ENCODE data around the gene OVOL1. TPM values are rescaled to one million over a fixed set of nuclear protein-coding genes. Genes with fewer than 3 reads are reported as not detected.

The OVOL1 gene
- total and polyA plus RNA-seq, 2 of the 8 experiments (the other 6 are each of a cell fraction or from before 2014, with no cell fraction given) = 2.6 to 3.4 TPM

GRCh38 chr11:65803797-65804492 is 17.1 kb downstream of the OVOL1 start:
- peaks cover 0 to 10% (median 0%) of the 10 kb centered on the region in 4 experiments; a peak in 1 of 7 replicates for H3K4me1 ChIP-seq (replicated peaks in 1 of 4; ENCODE audit: control insufficient read depth in 3 of 4, insufficient read depth in 4 of 4, low read length in 3 of 4)
- peak overlapping the region; percentile 92; the same call in 1 of the 2 replicates for H2BK15ac ChIP-seq (ENCODE audit: low read length)
- FAIRE-seq = no peak
- H4K5ac ChIP-seq (ENCODE audit: insufficient read length, low read depth, low read length) = peak overlapping the region; percentile 16
- no peak overlapping the region for H3K23ac ChIP-seq (ENCODE audit: insufficient read length)
- no peaks in the 10 kb centered on the region; a peak in 1 of 7 replicates for H3K27me3 ChIP-seq (replicated peaks in 1 of 4; ENCODE audit: control insufficient read depth in 3 of 4, extremely low read depth in 1 of 4, insufficient read depth in 3 of 4, low read length in 3 of 4)
- no peak for DNase-seq (ENCODE audit: low read depth in 1 of 2, low spot score in 2 of 2)
- H3K79me2 ChIP-seq (ENCODE audit: control insufficient read depth in 1 of 2, insufficient read depth in 2 of 2, low read length in 2 of 2) = no peaks in the 10 kb centered on the region
- no peaks in the 10 kb centered on the region for H3K79me1 ChIP-seq (ENCODE audit: low read depth, low read length)
- no peaks in the 10 kb centered on the region for H4K20me1 ChIP-seq (replicated peaks in 1 of 2; ENCODE audit: control insufficient read depth in 1 of 2, insufficient read depth in 2 of 2, low read length in 2 of 2)
- no peaks in the 10 kb centered on the region for H3K23me2 ChIP-seq (ENCODE audit: low read depth, low read length)
- H3K56ac ChIP-seq (replicated peaks; ENCODE audit: insufficient read length, low read depth, low read length) = no peak overlapping the region
- H3K4me2 ChIP-seq (ENCODE audit: insufficient read depth in 1 of 2, low read depth in 2 of 2, low read length in 2 of 2) = no peak overlapping the region
- H2AFZ ChIP-seq (ENCODE audit: low read length) = peak overlapping the region; percentile 46; the same call in 1 of the 2 replicates
- H3K4ac ChIP-seq (replicated peaks; ENCODE audit: insufficient read length, low read depth, low read length) = no peak overlapping the region
- H3K27ac ChIP-seq (ENCODE audit: low read depth, low read length) = no peak overlapping the region
- H2BK5ac ChIP-seq (ENCODE audit: low read depth, low read length) = no peak overlapping the region
- no peak overlapping the region for H3K14ac ChIP-seq (ENCODE audit: insufficient read length)
- peak overlapping the region; percentile 17; the same call in 1 of the 2 replicates for H2BK12ac ChIP-seq (ENCODE audit: low read depth, low read length)
- TF ChIP-seq CHD1 (IDR thresholded peaks at IDR 0.05; ENCODE audit: low read depth, low read length) = no peak
- TF ChIP-seq CTCF (IDR thresholded peaks at IDR 0.05; ENCODE audit: control extremely low read depth in 1 of 3, insufficient read depth in 1 of 3, low read depth in 1 of 3, low read length in 3 of 3) = no peak
- no peak for TF ChIP-seq POU5F1 (IDR thresholded peaks at IDR 0.05; ENCODE audit: low read depth, low read length)
- no peak for TF ChIP-seq NANOG (IDR thresholded peaks at IDR 0.05; ENCODE audit: insufficient read depth, low read depth, low read length, poor library complexity, severe bottlenecking)
- no peak for TF ChIP-seq RBBP5 (IDR thresholded peaks at IDR 0.05; ENCODE audit: borderline replicate concordance, low read depth, low read length)
- TF ChIP-seq POLR2A (IDR thresholded peaks at IDR 0.05; ENCODE audit: control extremely low read depth in 1 of 2, low read depth in 2 of 2, low read length in 2 of 2) = no peak
- TF ChIP-seq JUND (IDR thresholded peaks at IDR 0.05; ENCODE audit: low read length) = no peak
- no peak for TF ChIP-seq CTBP2 (IDR thresholded peaks at IDR 0.05; ENCODE audit: borderline replicate concordance, insufficient read depth, insufficient read length, low read length)
- TF ChIP-seq BCL11A (IDR thresholded peaks at IDR 0.05; ENCODE audit: low read depth in 2 of 2, low read length in 2 of 2) = no peak
- no peak for TF ChIP-seq TAF1 (IDR thresholded peaks at IDR 0.05; ENCODE audit: low read depth, low read length)
- no peak overlapping the region for H2BK20ac ChIP-seq (ENCODE audit: low read length)
- no peaks in the 10 kb centered on the region for H3K9me3 ChIP-seq (ENCODE audit: insufficient read depth in 2 of 2, low read depth in 1 of 2, low read length in 1 of 2)
- no peak overlapping the region for H2BK120ac ChIP-seq (replicated peaks; ENCODE audit: low read depth, low read length)
- no peak overlapping the region for H2AK5ac ChIP-seq (ENCODE audit: low read depth, low read length)
- ChIA-PET CTCF (ENCODE audit: partially characterized antibody) (interaction anchor here (0.8 to 6.1 kb wide), 14 partner anchors 9 to 55 kb away, joined by 3 to 43 read pairs (median 6); partner anchors contain the start of gene AP5B1), POLR2A (ENCODE audit: partially characterized antibody) (interaction anchor here (1.3 to 2.5 kb wide), 6 partner anchors 13 to 56 kb away, joined by 3 to 7 read pairs (median 5); no protein-coding TSS in a partner anchor)
- peak overlapping the region; percentile 13 for H4K91ac ChIP-seq (replicated peaks; ENCODE audit: insufficient read length, low read length)
- H3K9ac ChIP-seq (replicated peaks in 1 of 4; ENCODE audit: extremely low read depth in 1 of 4, low read depth in 3 of 4, low read length in 3 of 4) = no peak overlapping the region
- peak overlapping the region; percentile 19; the same call in 1 of the 2 replicates for H3K18ac ChIP-seq (ENCODE audit: extremely low read depth, low read length)
- no peaks in the 10 kb centered on the region for H3K36me3 ChIP-seq (ENCODE audit: control insufficient read depth in 2 of 4, insufficient read depth in 4 of 4, low read length in 3 of 4)
- WGBS, 2 experiments (ENCODE audit: extremely low coverage in 1 of 2, insufficient coverage in 1 of 2, insufficient read length in 1 of 2, insufficient replicate concordance in 2 of 2, low coverage in 1 of 2, low lambda C conversion rate in 2 of 2, missing lambda C conversion rate in 1 of 2) = 83% methylated on average over 18 of the region's 21 CpGs; no CpG with 5 or more reads in 1 of the 2 experiments
- H4K8ac ChIP-seq (ENCODE audit: extremely low read depth, insufficient read depth, low read length) = peak overlapping the region; percentile 79; the same call in 1 of the 2 replicates
- H3K4me3 ChIP-seq (ENCODE audit: extremely low read depth in 1 of 4, insufficient read depth in 2 of 4, low read depth in 3 of 4, low read length in 4 of 4) = no peak overlapping the region
